A549 (cell line): ENCODE data around the gene RABGAP1L. TPM values are rescaled to one million over a fixed set of nuclear protein-coding genes. Genes with fewer than 3 reads are reported as not detected.

Source experiments
- ATAC-seq, 2 experiments: fragments of 200-7000 bp in 1 of 2; fragments of >200 bp in 1 of 2; cut with Nextera tagmentation in 1 of 2; cut with Tn5 transposase in 1 of 2; 3 replicates each; pipeline versions ENCODE4 v1.8.0 to v1.9.1; 2018 to 2020; ENCODE audit warnings: mild to moderate bottlenecking in 1 of 2, moderate library complexity in 1 of 2
- CTCF ChIA-PET: fragments of 300-600 bp; sonication (Branson Sonifier 250); formaldehyde crosslinking; extraction: SDS; loops from one replicate; lab custom pipeline; 2021; ENCODE audit warnings: antibody characterized with exemption, inconsistent platforms; lab: Yijun Ruan, JAX
- POLR2A ChIA-PET: fragments of 350-600 bp; formaldehyde crosslinking; extraction: SDS; loops from one replicate; lab custom pipeline; 2021; ENCODE audit warnings: antibody characterized with exemption, inconsistent platforms; lab: Yijun Ruan, JAX
- DNase-seq, 2 experiments: peaks; one replicate each; pipeline versions ENCODE4 v3.0.0 to v3.0.0-alpha.2; 2011 to 2016; ENCODE audit warnings: low read depth in 1 of 2, low spot score in 1 of 2
- FAIRE-seq: peaks from 2 replicates; lab custom pipeline; 2011; peaks lifted over from hg19 to GRCh38; lab: Jason Lieb, UNC
- H3K27ac ChIP-seq, 2 experiments: fragments of >200 bp; sonication (Bioruptor Twin); formaldehyde crosslinking; 3 replicates each; pipeline ENCODE4 v1.5.1; 2016 to 2017
- H3K4me1 ChIP-seq: fragments of >200 bp; sonication (Bioruptor Twin); formaldehyde crosslinking; 3 replicates; pipeline ENCODE4 v1.6.1; 2016
- H3K4me2 ChIP-seq: fragments of >200 bp; sonication (Bioruptor Twin); formaldehyde crosslinking; 3 replicates; pipeline ENCODE4 v1.6.1; 2016
- H3K4me3 ChIP-seq: fragments of >200 bp; sonication (Bioruptor Twin); formaldehyde crosslinking; 3 replicates; pipeline ENCODE4 v1.5.1; 2016
- H3K9me3 ChIP-seq: fragments of >200 bp; sonication (Bioruptor Twin); formaldehyde crosslinking; 3 replicates; pipeline ENCODE4 v1.6.1; 2016
- CBX2 ChIP-seq: fragments of 200-600 bp; sonication (generic); IDR thresholded peaks from 2 replicates; pipeline ENCODE4 v1.6.1; 2016; ENCODE audit warnings: low read depth, mild to moderate bottlenecking, borderline replicate concordance
- EHF ChIP-seq: fragments of 250-450 bp; sonication (Bioruptor Pico); IDR thresholded peaks from 2 replicates; pipeline ENCODE4 v1.5.0; 2020; ENCODE audit warnings: mild to moderate bottlenecking
- EHMT2 ChIP-seq: fragments of 200-600 bp; sonication (generic); IDR thresholded peaks from 2 replicates; pipeline ENCODE4 v1.6.1; 2016; ENCODE audit warnings: antibody characterized with exemption, low read depth, mild to moderate bottlenecking, moderate library complexity
- EP300 ChIP-seq, 2 experiments: fragments of >200 bp; sonication (Bioruptor Twin); formaldehyde crosslinking; IDR thresholded peaks; 2 replicates in 1 of 2; 3 replicates in 1 of 2; pipeline ENCODE4 v1.6.1; 2016 to 2017
- GATA3 ChIP-seq: IDR thresholded peaks from 2 replicates; pipeline ENCODE4 v1.6.1; 2012; ENCODE audit warnings: borderline replicate concordance
- HDAC2 ChIP-seq: fragments of 200-600 bp; sonication (generic); IDR thresholded peaks from 2 replicates; pipeline ENCODE4 v1.6.1; 2016
- HEYL ChIP-seq: fragments of 250-450 bp; sonication (Bioruptor Pico); IDR thresholded peaks from 2 replicates; pipeline ENCODE4 v1.8.0; 2021; ENCODE audit warnings: mild to moderate bottlenecking, moderate library complexity
- JUN ChIP-seq, 2 experiments: fragments of >200 bp; sonication (Bioruptor Twin); formaldehyde crosslinking; IDR thresholded peaks; 2 replicates in 1 of 2; 3 replicates in 1 of 2; pipeline ENCODE4 v1.6.1; 2016 to 2017
- KDM5A ChIP-seq: fragments of 200-600 bp; sonication (generic); IDR thresholded peaks from 2 replicates; pipeline ENCODE4 v1.6.1; 2016; ENCODE audit warnings: antibody characterized with exemption, mild to moderate bottlenecking
- MAFK ChIP-seq: fragments of 450-650 bp; IDR thresholded peaks from 2 replicates; pipeline ENCODE4 v1.6.1; 2014; ENCODE audit not compliant: partially characterized antibody
- MAZ ChIP-seq: fragments of 150-350 bp; IDR thresholded peaks from 2 replicates; pipeline ENCODE4 v1.6.1; 2014; ENCODE audit warnings: antibody characterized with exemption, low read depth, low read length, borderline replicate concordance
- MYC ChIP-seq: IDR thresholded peaks from 2 replicates; pipeline ENCODE4 v1.6.1; 2012; ENCODE audit warnings: mild to moderate bottlenecking, inconsistent platforms, low read length, improper control_type of control experiment, borderline replicate concordance
- NPAS2 ChIP-seq: fragments of 250-450 bp; sonication (Bioruptor Pico); IDR thresholded peaks from 2 replicates; pipeline ENCODE4 v1.8.0; 2022; ENCODE audit warnings: mild to moderate bottlenecking, moderate library complexity, borderline replicate concordance
- PHF8 ChIP-seq: fragments of 200-600 bp; sonication (generic); IDR thresholded peaks from 2 replicates; pipeline ENCODE4 v1.6.1; 2016; ENCODE audit warnings: low read depth, mild to moderate bottlenecking, antibody characterized with exemption, moderate library complexity, borderline replicate concordance
- POLR2A ChIP-seq: IDR thresholded peaks from 2 replicates; pipeline ENCODE4 v1.6.1; 2012; ENCODE audit warnings: mild to moderate bottlenecking, low read length
- RAD21 ChIP-seq, 2 experiments: fragments of >200 bp in 1 of 2; sonication (Bioruptor Twin) in 1 of 2; formaldehyde crosslinking in 1 of 2; IDR thresholded peaks in 1 of 2; conservative IDR thresholded peaks in 1 of 2; 2 replicates in 1 of 2; 3 replicates in 1 of 2; pipeline ENCODE4 v1.6.1; 2012 to 2018; ENCODE audit warnings: inconsistent platforms in 1 of 2
- RARB ChIP-seq: fragments of 250-450 bp; sonication (Bioruptor Pico); IDR thresholded peaks from 2 replicates; pipeline ENCODE4 v1.8.0; 2021; ENCODE audit warnings: mild to moderate bottlenecking, moderate library complexity
- SMC3 ChIP-seq: fragments of >200 bp; sonication (Bioruptor Twin); formaldehyde crosslinking; IDR thresholded peaks from 3 replicates; pipeline ENCODE4 v1.6.1; 2018; ENCODE audit warnings: inconsistent platforms
- ZC3H11A ChIP-seq: fragments of 450-650 bp; IDR thresholded peaks from 2 replicates; pipeline ENCODE4 v1.6.1; 2014; ENCODE audit warnings: antibody characterized with exemption, mild to moderate bottlenecking
- WGBS: methylation state at CpG from one replicate; pipeline ENCODE4 v1.1.6; 2017; ENCODE audit errors: missing lambda C conversion rate; 5-methylcytosine and 5-hydroxymethylcytosine counted together
- polyA plus RNA-seq, 4 experiments: library from polyadenylated mRNA; depleted of rRNA in 3 of 4; stranded (reverse); fragments of >200 nt; fragmentation: RNase III in 1 of 4; extraction: RNeasy Plus Mini Kit Qiagen cat#74134 plus additional on column Dnase treatment in 1 of 4; gene quantifications; 2 replicates in 3 of 4; 3 replicates in 1 of 4; pipeline ENCODE4 v1.2.3, GENCODE V29; 2011 to 2017
- TF ChIP-seq, protein P1 (sequence below): fragments of >200 bp; sonication (Bioruptor Twin); formaldehyde crosslinking; IDR thresholded peaks from 3 replicates; pipeline ENCODE4 v1.5.1; 2016
- TF ChIP-seq, protein P2 (sequence below): IDR thresholded peaks from 2 replicates; pipeline ENCODE4 v1.6.1; 2012
- TF ChIP-seq, protein P3 (sequence below): fragments of >200 bp; sonication (Bioruptor Twin); formaldehyde crosslinking; IDR thresholded peaks from 2 replicates; pipeline ENCODE4 v1.6.1; 2016
- TF ChIP-seq, protein P4 (sequence below): IDR thresholded peaks from 2 replicates; pipeline ENCODE4 v1.6.1; 2012; ENCODE audit warnings: low read depth, borderline replicate concordance
- TF ChIP-seq, protein P5 (sequence below): fragments of 250-450 bp; sonication (Bioruptor Pico); IDR thresholded peaks from 2 replicates; pipeline ENCODE4 v1.5.0; 2021; ENCODE audit warnings: mild to moderate bottlenecking, moderate library complexity, borderline replicate concordance

Gene RABGAP1L
- polyA plus RNA-seq, 2 of the 4 experiments (the other 2 are of a cell fraction) = 8.2 to 18.6 TPM

DNA sequence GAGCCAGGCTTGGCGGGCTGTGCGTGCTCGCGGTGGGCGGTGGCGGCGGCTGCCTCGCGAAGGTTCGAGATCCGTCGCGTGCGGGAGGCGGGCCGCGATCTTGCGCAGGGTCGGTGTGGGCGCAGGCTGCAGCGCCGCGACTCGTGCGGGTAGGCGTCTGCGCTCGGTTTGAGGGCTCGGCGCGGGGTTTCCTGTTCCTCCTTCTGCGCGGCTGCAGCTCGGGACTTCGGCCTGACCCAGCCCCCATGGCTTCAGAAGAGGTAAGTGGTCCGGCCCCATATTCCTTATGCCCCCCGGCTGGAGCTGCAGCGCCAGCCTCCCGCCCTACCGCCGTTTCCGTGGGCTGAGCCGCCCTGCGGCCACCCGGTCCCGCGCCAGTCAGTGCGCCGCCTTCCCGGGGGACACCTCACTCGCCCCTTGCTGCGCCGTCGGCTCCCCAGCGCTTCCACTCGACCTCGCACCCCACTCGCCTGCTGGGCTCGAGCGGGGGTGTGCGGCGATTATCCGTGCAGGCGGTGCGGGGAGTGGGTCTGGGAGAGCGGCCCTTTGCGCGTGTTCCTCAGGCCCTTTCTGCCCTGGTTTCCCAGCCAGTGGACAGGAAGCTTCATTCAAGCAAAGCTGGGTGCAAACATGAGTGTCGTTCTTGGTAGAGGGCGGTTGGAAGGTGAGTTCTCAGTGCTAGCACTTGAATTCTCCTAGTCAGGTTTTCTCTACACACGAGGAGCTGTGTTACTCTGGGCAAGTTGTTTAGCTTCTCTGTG lies 840.8 kb downstream of the RABGAP1L start, which contains the start of gene CACYBP (continued):
- no peak for TF ChIP-seq KDM5A
- TF ChIP-seq CBX2 = no peak
- no peak for TF ChIP-seq EP300 (IDR thresholded peaks at IDR 0.05)
- TF ChIP-seq, protein P1, sequence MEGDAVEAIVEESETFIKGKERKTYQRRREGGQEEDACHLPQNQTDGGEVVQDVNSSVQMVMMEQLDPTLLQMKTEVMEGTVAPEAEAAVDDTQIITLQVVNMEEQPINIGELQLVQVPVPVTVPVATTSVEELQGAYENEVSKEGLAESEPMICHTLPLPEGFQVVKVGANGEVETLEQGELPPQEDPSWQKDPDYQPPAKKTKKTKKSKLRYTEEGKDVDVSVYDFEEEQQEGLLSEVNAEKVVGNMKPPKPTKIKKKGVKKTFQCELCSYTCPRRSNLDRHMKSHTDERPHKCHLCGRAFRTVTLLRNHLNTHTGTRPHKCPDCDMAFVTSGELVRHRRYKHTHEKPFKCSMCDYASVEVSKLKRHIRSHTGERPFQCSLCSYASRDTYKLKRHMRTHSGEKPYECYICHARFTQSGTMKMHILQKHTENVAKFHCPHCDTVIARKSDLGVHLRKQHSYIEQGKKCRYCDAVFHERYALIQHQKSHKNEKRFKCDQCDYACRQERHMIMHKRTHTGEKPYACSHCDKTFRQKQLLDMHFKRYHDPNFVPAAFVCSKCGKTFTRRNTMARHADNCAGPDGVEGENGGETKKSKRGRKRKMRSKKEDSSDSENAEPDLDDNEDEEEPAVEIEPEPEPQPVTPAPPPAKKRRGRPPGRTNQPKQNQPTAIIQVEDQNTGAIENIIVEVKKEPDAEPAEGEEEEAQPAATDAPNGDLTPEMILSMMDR = no peak

DNA sequence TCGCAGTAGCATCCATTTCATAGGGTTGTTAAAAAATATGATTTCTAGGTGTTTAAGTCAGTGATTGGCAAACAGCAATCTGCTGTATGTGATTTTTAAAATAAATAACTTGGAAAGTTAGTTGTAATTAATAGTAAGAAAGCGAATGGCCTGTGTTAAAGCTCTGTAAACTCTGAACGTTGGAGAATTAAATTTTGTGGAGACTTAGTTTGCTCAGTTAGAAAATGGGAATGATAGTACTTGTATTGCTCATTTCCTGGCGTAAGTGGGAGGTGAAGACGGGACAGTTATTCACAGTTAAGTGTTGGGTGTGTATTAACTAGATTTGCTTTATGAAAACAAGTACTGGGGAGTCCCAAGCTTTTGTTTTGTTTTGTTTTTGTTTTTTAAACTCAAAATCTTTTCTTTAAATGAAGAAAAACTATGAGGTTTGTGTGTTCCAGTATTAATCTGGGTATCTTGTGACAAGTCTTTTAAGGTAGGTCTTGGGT lies 841.4 kb downstream of the RABGAP1L start:
- CTCF ChIA-PET = interaction anchor here (0.6 to 1.5 kb wide), 3 partner anchors 11 to 230 kb away, joined by 3 to 4 read pairs (median 4); no protein-coding TSS in a partner anchor

DNA sequence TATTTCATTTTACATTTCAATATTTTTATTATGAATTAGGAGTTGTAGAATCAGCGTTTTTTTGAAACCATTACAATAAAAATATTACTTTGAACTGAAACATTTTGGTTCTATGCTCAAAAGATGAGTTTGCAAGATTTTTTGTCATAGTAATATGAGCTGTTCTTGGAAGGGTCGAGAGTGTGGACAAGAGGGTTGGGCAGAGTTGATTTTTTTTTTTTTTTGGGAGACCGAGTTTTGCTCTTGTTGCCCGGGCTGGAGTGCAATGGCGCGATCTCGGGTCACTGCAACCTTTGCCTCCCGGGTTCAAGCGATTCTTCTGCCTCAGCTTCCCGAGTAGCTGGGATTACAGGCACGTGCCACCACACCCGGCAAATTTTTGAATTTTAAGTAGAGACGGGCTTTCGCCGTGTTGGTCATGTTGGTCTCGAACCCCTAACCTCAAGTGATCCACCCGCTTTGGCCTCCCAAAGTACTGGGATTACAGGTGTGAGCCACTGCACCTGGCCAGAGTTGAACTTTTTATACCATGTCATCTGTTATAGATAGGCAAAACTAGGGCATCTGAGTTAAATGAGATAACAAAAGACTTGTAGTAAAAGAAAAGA lies 843.7 kb downstream of the RABGAP1L start:
- H3K4me1 ChIP-seq = peaks cover 31% of the 10 kb centered on the region
- CTCF ChIA-PET = no interaction called here
- POLR2A ChIA-PET = no interaction called here
- DNase-seq (no peak), FAIRE-seq (no peak), ATAC-seq (no peak)
- H3K9me3 ChIP-seq = no peaks in the 10 kb centered on the region
- H3K4me2 ChIP-seq = peak overlapping the region; percentile 82; the same call in 2 of the 3 replicates
- no peak overlapping the region for H3K27ac ChIP-seq
- no peak overlapping the region for H3K4me3 ChIP-seq
- TF ChIP-seq ZC3H11A = no peak
- TF ChIP-seq EHMT2 = no peak
- no peak for TF ChIP-seq EHF (CRISPR knock-in tag)
- TF ChIP-seq HEYL (CRISPR knock-in tag) = no peak
- TF ChIP-seq, protein P1 = no peak
- no peak for TF ChIP-seq CBX2
- no peak for TF ChIP-seq PHF8
- 90% methylated on average over 17 of the region's 17 CpGs for WGBS

More for the DNA sequence above, 841.4 kb downstream of the RABGAP1L start:
- no peak for TF ChIP-seq POLR2A
- TF ChIP-seq, protein P2, sequence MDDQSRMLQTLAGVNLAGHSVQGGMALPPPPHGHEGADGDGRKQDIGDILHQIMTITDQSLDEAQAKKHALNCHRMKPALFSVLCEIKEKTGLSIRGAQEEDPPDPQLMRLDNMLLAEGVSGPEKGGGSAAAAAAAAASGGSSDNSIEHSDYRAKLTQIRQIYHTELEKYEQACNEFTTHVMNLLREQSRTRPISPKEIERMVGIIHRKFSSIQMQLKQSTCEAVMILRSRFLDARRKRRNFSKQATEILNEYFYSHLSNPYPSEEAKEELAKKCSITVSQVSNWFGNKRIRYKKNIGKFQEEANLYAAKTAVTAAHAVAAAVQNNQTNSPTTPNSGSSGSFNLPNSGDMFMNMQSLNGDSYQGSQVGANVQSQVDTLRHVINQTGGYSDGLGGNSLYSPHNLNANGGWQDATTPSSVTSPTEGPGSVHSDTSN = no peak
- TF ChIP-seq, protein P3, sequence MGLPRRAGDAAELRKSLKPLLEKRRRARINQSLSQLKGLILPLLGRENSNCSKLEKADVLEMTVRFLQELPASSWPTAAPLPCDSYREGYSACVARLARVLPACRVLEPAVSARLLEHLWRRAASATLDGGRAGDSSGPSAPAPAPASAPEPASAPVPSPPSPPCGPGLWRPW = no peak
- TF ChIP-seq RAD21 (conservative IDR thresholded peaks at IDR 0.05 in 1 of 2, IDR thresholded peaks at IDR 0.05 in 1 of 2) = no peak
- TF ChIP-seq MAZ = no peak
- no peak for TF ChIP-seq SMC3
- TF ChIP-seq JUN (IDR thresholded peaks at IDR 0.05) = no peak
- TF ChIP-seq, protein P4, sequence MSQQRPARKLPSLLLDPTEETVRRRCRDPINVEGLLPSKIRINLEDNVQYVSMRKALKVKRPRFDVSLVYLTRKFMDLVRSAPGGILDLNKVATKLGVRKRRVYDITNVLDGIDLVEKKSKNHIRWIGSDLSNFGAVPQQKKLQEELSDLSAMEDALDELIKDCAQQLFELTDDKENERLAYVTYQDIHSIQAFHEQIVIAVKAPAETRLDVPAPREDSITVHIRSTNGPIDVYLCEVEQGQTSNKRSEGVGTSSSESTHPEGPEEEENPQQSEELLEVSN = no peak
- no peak for TF ChIP-seq GATA3
- TF ChIP-seq PHF8 = no peak
- TF ChIP-seq, protein P5, sequence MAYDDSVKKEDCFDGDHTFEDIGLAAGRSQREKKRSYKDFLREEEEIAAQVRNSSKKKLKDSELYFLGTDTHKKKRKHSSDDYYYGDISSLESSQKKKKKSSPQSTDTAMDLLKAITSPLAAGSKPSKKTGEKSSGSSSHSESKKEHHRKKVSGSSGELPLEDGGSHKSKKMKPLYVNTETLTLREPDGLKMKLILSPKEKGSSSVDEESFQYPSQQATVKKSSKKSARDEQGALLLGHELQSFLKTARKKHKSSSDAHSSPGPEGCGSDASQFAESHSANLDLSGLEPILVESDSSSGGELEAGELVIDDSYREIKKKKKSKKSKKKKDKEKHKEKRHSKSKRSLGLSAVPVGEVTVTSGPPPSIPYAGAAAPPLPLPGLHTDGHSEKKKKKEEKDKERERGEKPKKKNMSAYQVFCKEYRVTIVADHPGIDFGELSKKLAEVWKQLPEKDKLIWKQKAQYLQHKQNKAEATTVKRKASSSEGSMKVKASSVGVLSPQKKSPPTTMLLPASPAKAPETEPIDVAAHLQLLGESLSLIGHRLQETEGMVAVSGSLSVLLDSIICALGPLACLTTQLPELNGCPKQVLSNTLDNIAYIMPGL (CRISPR knock-in tag) = no peak
- TF ChIP-seq EP300 (IDR thresholded peaks at IDR 0.05) = no peak
- no peak for TF ChIP-seq EHMT2
- no peak for TF ChIP-seq MYC
- TF ChIP-seq MAFK = no peak
- TF ChIP-seq NPAS2 = no peak
- TF ChIP-seq RARB (CRISPR knock-in tag) = no peak
- TF ChIP-seq HDAC2 = no peak
- TF ChIP-seq, all 56 proteins: peak for 0
- WGBS = under 1% methylated on average over 5 of the region's 5 CpGs
- ATAC-seq = no peak
- Histone ChIP-seq H3K4me1 (peaks cover 37% of the 10 kb centered on the region), H3K4me3 (peak overlapping the region; percentile 90), H3K9me3 (no peaks in the 10 kb centered on the region), H3K27ac (peak overlapping the region; percentile 95 to 98), H3K4me2 (peak overlapping the region; percentile 82)
- no peak for DNase-seq
- FAIRE-seq = no peak
- POLR2A ChIA-PET = interaction anchor here (0.8 to 4.5 kb wide), 6 partner anchors 10 to 738 kb away, joined by 3 to 75 read pairs (median 9); partner anchors contain the start of gene MRPS14
